ENCODE measurements around the gene CCSER2. TPM values are rescaled to one million over a fixed set of nuclear protein-coding genes. Genes with fewer than 3 reads are reported as not detected.
"Not testable (repeated sequence)": the region's sequence is repeated elsewhere in the genome, so short reads cannot be mapped to it uniquely, and the experiment has no call there.

CCSER2 gene, protein sequence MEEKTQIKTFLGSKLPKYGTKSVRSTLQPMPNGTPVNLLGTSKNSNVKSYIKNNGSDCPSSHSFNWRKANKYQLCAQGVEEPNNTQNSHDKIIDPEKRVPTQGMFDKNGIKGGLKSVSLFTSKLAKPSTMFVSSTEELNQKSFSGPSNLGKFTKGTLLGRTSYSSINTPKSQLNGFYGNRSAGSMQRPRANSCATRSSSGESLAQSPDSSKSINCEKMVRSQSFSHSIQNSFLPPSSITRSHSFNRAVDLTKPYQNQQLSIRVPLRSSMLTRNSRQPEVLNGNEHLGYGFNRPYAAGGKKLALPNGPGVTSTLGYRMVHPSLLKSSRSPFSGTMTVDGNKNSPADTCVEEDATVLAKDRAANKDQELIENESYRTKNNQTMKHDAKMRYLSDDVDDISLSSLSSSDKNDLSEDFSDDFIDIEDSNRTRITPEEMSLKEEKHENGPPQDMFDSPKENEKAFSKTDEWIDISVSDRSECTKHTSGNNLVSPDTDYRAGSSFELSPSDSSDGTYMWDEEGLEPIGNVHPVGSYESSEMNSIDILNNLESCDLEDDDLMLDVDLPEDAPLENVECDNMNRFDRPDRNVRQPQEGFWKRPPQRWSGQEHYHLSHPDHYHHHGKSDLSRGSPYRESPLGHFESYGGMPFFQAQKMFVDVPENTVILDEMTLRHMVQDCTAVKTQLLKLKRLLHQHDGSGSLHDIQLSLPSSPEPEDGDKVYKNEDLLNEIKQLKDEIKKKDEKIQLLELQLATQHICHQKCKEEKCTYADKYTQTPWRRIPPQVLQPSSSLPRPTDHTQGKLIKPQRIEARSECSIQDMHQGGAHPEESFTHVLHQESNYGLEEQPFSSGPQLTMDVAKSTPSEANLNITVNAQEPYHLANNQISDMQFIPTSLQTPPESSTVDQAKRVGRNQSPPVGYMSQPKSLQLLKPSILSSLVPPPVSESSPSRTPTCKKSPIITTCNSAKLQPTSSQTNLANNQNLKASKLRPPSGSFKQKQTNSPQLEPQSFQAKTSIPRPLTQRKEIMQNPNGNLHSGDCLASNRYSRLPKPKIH
- total RNA-seq: 10 to 100 TPM; 56.9 to 57.5 TPM

DNA sequence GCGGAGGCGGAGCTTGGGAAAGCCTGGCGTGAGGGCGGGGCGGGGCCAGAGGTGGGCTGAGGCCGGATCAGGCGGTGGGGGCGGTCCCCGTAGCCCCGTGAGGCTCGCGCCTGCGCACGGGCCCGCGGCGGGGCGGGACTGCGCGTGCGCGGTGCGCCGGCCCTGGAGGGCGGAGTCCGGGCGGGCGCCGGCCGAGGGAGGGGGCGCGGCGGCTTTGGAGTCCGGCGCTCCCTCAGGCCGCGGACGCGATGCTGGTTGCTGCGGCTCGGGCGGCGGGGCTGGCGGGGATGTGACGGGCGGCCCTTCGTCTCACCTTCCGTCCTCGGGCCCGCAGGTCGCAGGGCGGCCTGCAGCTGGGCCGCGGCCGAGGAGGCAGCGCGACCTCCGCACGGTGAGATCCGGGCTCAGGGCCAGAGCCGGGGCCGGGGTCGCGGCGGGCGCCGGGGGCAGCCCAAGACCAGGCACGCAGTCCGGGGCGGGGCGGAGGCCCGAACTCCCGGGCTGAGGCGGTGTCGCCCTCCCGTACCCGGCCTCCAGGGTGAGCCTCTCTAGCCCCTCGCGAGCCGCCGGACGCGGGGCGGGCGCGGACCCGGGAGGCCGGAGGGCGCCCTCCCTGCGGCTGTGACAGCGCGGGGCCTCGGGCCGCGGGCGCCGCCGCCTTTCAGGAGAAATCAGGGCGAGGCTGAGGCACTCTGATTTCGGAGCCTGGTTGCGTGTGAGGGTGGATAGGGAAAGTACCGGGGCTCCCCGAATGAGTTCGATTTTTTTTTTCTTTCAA is at the start of gene CCSER2:
Gene CCSER2 (plus strand): TSS at position 172 of the 778 bp plus-strand sequence. CDS start 42,464 bp downstream, outside the sequence.
- H3K4me3 Mint-ChIP-seq: peak within 1 kb of the TSS; percentile 89
- peak; percentile 80 for ATAC-seq
- CTCF ChIA-PET: interaction anchor here (0.7 to 4.2 kb wide), 12 partner anchors 12 to 209 kb away, joined by 3 to 19 read pairs (median 6); no protein-coding TSS in a partner anchor
- DNase-seq: peak; percentile 99
- no peak for TF ChIP-seq CTCF (IDR thresholded peaks at IDR 0.05)
- H3K4me1 Mint-ChIP-seq (ENCODE audit: low read depth): peaks cover 20% of the 10 kb centered on the region
- H3K27me3 Mint-ChIP-seq: no peaks in the 10 kb centered on the region
- POLR2A ChIA-PET: interaction anchor here (0.6 to 2.4 kb wide), 13 partner anchors 9 to 210 kb away, joined by 3 to 13 read pairs (median 3); no protein-coding TSS in a partner anchor
- H3K27ac Mint-ChIP-seq: peak within 1 kb of the TSS; percentile 94
- intact Hi-C loops (cut with micrococcal nuclease): no loop called here
- no peaks in the 10 kb centered on the region for H3K9me3 Mint-ChIP-seq
- H3K36me3 Mint-ChIP-seq (ENCODE audit: low read depth): peaks cover 10% of the 10 kb centered on the region

DNA sequence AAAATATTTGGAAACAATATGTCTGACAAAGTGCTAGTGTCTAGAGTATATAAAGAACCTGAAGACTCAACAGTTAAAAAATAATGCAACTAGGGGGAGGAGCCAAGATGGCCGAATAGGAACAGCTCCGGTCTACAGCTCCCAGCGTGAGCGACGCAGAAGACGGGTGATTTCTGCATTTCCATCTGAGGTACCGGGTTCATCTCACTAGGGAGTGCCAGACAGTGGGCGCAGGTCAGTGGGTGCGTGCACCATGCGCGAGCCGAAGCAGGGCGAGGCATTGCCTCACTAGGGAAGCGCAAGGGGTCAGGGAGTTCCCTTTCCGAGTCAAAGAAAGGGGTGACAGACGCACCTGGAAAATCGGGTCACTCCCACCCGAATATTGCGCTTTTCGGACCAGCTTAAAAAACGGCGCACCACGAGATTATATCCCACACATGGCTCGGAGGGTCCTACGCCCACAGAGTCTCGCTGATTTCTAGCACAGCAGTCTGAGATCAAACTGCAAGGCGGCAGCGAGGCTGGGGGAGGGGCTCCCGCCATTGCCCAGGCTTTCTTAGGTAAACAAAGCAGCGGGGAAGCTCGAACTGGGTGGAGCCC is 48.4 kb upstream of the CCSER2 start:
- H3K9me3 Mint-ChIP-seq; H3K4me1 Mint-ChIP-seq (ENCODE audit: low read depth); intact Hi-C loops (cut with micrococcal nuclease); ATAC-seq; POLR2A ChIA-PET; H3K36me3 Mint-ChIP-seq (ENCODE audit: low read depth); DNase-seq; H3K27ac Mint-ChIP-seq; H3K4me3 Mint-ChIP-seq: not testable (repeated sequence)
- CTCF ChIA-PET: interaction anchor here (1.9 kb wide), 1 partner anchor 12 kb away, joined by 6 read pairs; no protein-coding TSS in a partner anchor
- peaks cover 11% of the 10 kb centered on the region for H3K27me3 Mint-ChIP-seq

GRCh38 chr10:84286695-84287094 is 41.7 kb upstream of the CCSER2 start:
- H3K9me3 Mint-ChIP-seq: no peaks in the 10 kb centered on the region
- POLR2A ChIA-PET: no interaction called here
- no peak overlapping the region for H3K27ac Mint-ChIP-seq
- peaks cover 7% of the 10 kb centered on the region for H3K27me3 Mint-ChIP-seq
- intact Hi-C loops (cut with micrococcal nuclease): no loop called here
- DNase-seq (no peak), ATAC-seq (no peak)
- H3K36me3 Mint-ChIP-seq (ENCODE audit: low read depth): no peaks in the 10 kb centered on the region
- H3K4me1 Mint-ChIP-seq (ENCODE audit: low read depth): no peaks in the 10 kb centered on the region
- CTCF ChIA-PET: interaction anchor here (1.5 kb wide), 1 partner anchor 20 kb away, joined by 4 read pairs; no protein-coding TSS in a partner anchor
- no peak overlapping the region for H3K4me3 Mint-ChIP-seq
- TF ChIP-seq CTCF (IDR thresholded peaks at IDR 0.05): no peak

- ATAC-seq (no peak), DNase-seq (no peak)
- H3K27me3 Mint-ChIP-seq: peaks cover 7% of the 10 kb centered on the region
- H3K27ac Mint-ChIP-seq: no peak overlapping the region
- H3K9me3 Mint-ChIP-seq: no peaks in the 10 kb centered on the region
- ChIA-PET POLR2A (no interaction called here), CTCF (interaction anchor here (0.7 to 2.9 kb wide), 4 partner anchors 20 to 252 kb away, joined by 3 to 8 read pairs (median 3); no protein-coding TSS in a partner anchor)
- intact Hi-C loops (cut with micrococcal nuclease): no loop called here
- H3K4me1 Mint-ChIP-seq (ENCODE audit: low read depth): no peaks in the 10 kb centered on the region
- no peaks in the 10 kb centered on the region for H3K36me3 Mint-ChIP-seq (ENCODE audit: low read depth)
- no peak for TF ChIP-seq CTCF (IDR thresholded peaks at IDR 0.05)
- H3K4me3 Mint-ChIP-seq: no peak overlapping the region
These were observed 40.2 kb upstream of the CCSER2 start for GRCh38 chr10:84288151-84288550.

All from activated CD8-positive, alpha-beta T cell treated with anti-CD3 and anti-CD28 coated beads for 36 hours (primary cell).